H1 (cell line): ENCODE measurements around the gene PLCXD1.

ENCODE experiments used
- ATF2 ChIP-seq: IDR thresholded peaks from 2 replicates; pipeline ENCODE4 v1.6.1; 2012; ENCODE audit warnings: low read length, inconsistent platforms
- BACH1 ChIP-seq: IDR thresholded peaks from 2 replicates; pipeline ENCODE4 v1.6.1; 2012; ENCODE audit warnings: low read length, improper control_type of control experiment
- CHD2 ChIP-seq: IDR thresholded peaks from 2 replicates; pipeline ENCODE4 v1.6.1; 2012; ENCODE audit warnings: low read length, improper control_type of control experiment
- CTCF ChIP-seq, 3 experiments: IDR thresholded peaks; 1 replicate in 2 of 3; 2 replicates in 1 of 3; pipeline versions ENCODE4 v1.5.1 to v1.6.1; 2011; ENCODE audit warnings: low read length in 3 of 3, mild to moderate bottlenecking in 3 of 3, inconsistent platforms in 2 of 3, low read depth in 1 of 3, moderate library complexity in 1 of 3; ENCODE audit not compliant: insufficient read depth in 1 of 3; ENCODE audit errors: control extremely low read depth in 1 of 3
- EZH2 ChIP-seq: fragments of 200-600 bp; sonication (generic); IDR thresholded peaks from 2 replicates; pipeline ENCODE4 v1.7.1; 2012; ENCODE audit warnings: low read depth, mild to moderate bottlenecking, moderate library complexity, low read length, inconsistent platforms; ENCODE audit not compliant: severe bottlenecking
- HDAC2 ChIP-seq, 2 experiments: fragments of 300-600 bp in 1 of 2; sonication (generic) in 1 of 2; IDR thresholded peaks; 2 replicates each; pipeline ENCODE4 v1.6.1; 2011 to 2012; ENCODE audit warnings: low read depth in 2 of 2, low read length in 2 of 2, mild to moderate bottlenecking in 2 of 2, moderate library complexity in 2 of 2, borderline replicate concordance in 1 of 2, inconsistent platforms in 1 of 2
- PHF8 ChIP-seq: fragments of 200-600 bp; sonication (generic); conservative IDR thresholded peaks from 2 replicates; pipeline ENCODE4 v1.7.1; 2012; ENCODE audit warnings: low read depth, mild to moderate bottlenecking, inconsistent platforms, low read length, moderate library complexity
- POLR2A ChIP-seq, 2 experiments: IDR thresholded peaks; 1 replicate in 1 of 2; 2 replicates in 1 of 2; pipeline ENCODE4 v1.6.1; 2011; ENCODE audit warnings: low read depth in 2 of 2, low read length in 2 of 2, mild to moderate bottlenecking in 2 of 2; ENCODE audit errors: control extremely low read depth in 1 of 2
- POLR2AphosphoS5 ChIP-seq: IDR thresholded peaks from 2 replicates; pipeline ENCODE4 v1.6.1; 2011; ENCODE audit warnings: low read depth, low read length
- SIN3A ChIP-seq, 2 experiments: IDR thresholded peaks in 1 of 2; conservative IDR thresholded peaks in 1 of 2; 2 replicates each; pipeline ENCODE4 v1.6.1; 2011 to 2012; ENCODE audit warnings: low read length in 2 of 2, improper control_type of control experiment in 1 of 2, low read depth in 1 of 2, mild to moderate bottlenecking in 1 of 2
- TAF1 ChIP-seq: IDR thresholded peaks from 2 replicates; pipeline ENCODE4 v1.6.1; 2011; ENCODE audit warnings: mild to moderate bottlenecking, low read depth, low read length
- ZNF274 ChIP-seq: IDR thresholded peaks from 2 replicates; pipeline ENCODE4 v1.7.0; 2012; ENCODE audit warnings: low read length, borderline replicate concordance; ENCODE audit errors: extremely low read depth

- TF ChIP-seq POLR2A (IDR thresholded peaks at IDR 0.05; ENCODE audit: control extremely low read depth in 1 of 2, low read depth in 2 of 2, low read length in 2 of 2) (peak in 1 of 2 experiments; percentile 73; a peak in 1 of 3 replicates), CTCF (IDR thresholded peaks at IDR 0.05; ENCODE audit: control extremely low read depth in 1 of 3, insufficient read depth in 1 of 3, low read depth in 1 of 3, low read length in 3 of 3) (no peak), POLR2AphosphoS5 (no peak; the same call in 1 of the 2 replicates), BACH1 (no peak), CHD2 (no peak), ATF2 (no peak), ZNF274 (no peak), HDAC2 (IDR thresholded peaks at IDR 0.05; ENCODE audit: borderline replicate concordance in 1 of 2, low read depth in 2 of 2, low read length in 2 of 2) (peak in 1 of 2 experiments; percentile 54; a peak in 2 of 4 replicates), TAF1 (peak; percentile 37; the same call in 1 of the 2 replicates), EZH2 (no peak), SIN3A (conservative IDR thresholded peaks at IDR 0.05 in 1 of 2, IDR thresholded peaks at IDR 0.05 in 1 of 2; ENCODE audit: low read depth in 1 of 2, low read length in 2 of 2) (peak; percentile 47 to 60; a peak in 2 of 4 replicates), PHF8 (no peak; the same call in 1 of the 2 replicates)
These were observed at the start of gene PLCXD1 for GRCh38 chrX:281166-281999.
